ENCODE results near the gene PCED1B.
"Not testable (repeated sequence)": the region's sequence is repeated elsewhere in the genome, so short reads cannot be mapped to it uniquely, and the experiment has no call there.

The PCED1B gene

GRCh38 chr12:47242426-47242825 lies 163.0 kb downstream of the PCED1B start:
- no peak for DNase-seq

- DNase-seq: no peak
Observed at GRCh38 chr12:47244835-47245234, 165.4 kb downstream of the PCED1B start.

- no peak for DNase-seq
Observed at GRCh38 chr12:47245623-47246022, 166.2 kb downstream of the PCED1B start.

GRCh38 chr12:47247418-47247817 lies 168.0 kb downstream of the PCED1B start:
- DNase-seq: no peak

GRCh38 chr12:47249082-47249481 lies 169.7 kb downstream of the PCED1B start:
- DNase-seq: no peak

GRCh38 chr12:47249719-47250357 lies 170.4 kb downstream of the PCED1B start:
- no peak for DNase-seq

- no peak for DNase-seq
Observed at GRCh38 chr12:47251919-47252318, 172.5 kb downstream of the PCED1B start.

- no peak for DNase-seq
Observed at GRCh38 chr12:47264951-47265350, 185.5 kb downstream of the PCED1B start.

- DNase-seq: no peak
Observed at GRCh38 chr12:47265391-47265790, 186.0 kb downstream of the PCED1B start.

- DNase-seq: no peak
Observed at GRCh38 chr12:47267571-47267970, 188.2 kb downstream of the PCED1B start.

GRCh38 chr12:47268501-47269454 lies 189.4 kb downstream of the PCED1B start:
- no peak for DNase-seq

- DNase-seq: no peak
Observed at GRCh38 chr12:47269916-47270315, 190.5 kb downstream of the PCED1B start.

GRCh38 chr12:47270782-47271664 lies 191.6 kb downstream of the PCED1B start:
- no peak for DNase-seq

- no peak for DNase-seq
Observed at GRCh38 chr12:47271800-47272239, 192.4 kb downstream of the PCED1B start.

GRCh38 chr12:47272412-47273190 lies 193.2 kb downstream of the PCED1B start:
- no peak for DNase-seq

- no peak for DNase-seq
Observed at GRCh38 chr12:47273191-47273626, 193.8 kb downstream of the PCED1B start.

- no peak for DNase-seq
Observed at GRCh38 chr12:47274760-47275159, 195.3 kb downstream of the PCED1B start.

GRCh38 chr12:47276253-47276620 lies 196.8 kb downstream of the PCED1B start:
- DNase-seq: no peak

GRCh38 chr12:47276621-47277309 lies 197.3 kb downstream of the PCED1B start:
- peak; percentile 64 to 73 for DNase-seq

- peak; percentile 38 to 39 for DNase-seq
Observed at GRCh38 chr12:47277972-47278448, 198.6 kb downstream of the PCED1B start.

- not testable (repeated sequence) for DNase-seq
Observed at GRCh38 chr12:47279758-47280157, 200.3 kb downstream of the PCED1B start.

Measured in AML-193 (cell line).